GM20000 (cell line): ENCODE data around the gene AKAP14.
A peak's percentile ranks its signal among the peaks of the same experiment; 100 is the strongest.
"Not testable (repeated sequence)": the region's sequence is repeated elsewhere in the genome, so short reads cannot be mapped to it uniquely, and the experiment has no call there.

Experiments
- DNase-seq: peaks from one replicate; pipeline ENCODE4 v3.0.0; 2012; ENCODE audit warnings: low spot score
- TF ChIP-seq, protein P1 (sequence below): IDR thresholded peaks from 2 replicates; pipeline ENCODE4 v1.5.1; 2012; ENCODE audit warnings: mild to moderate bottlenecking, control low read depth; ENCODE audit errors: extremely low read depth, missing control alignments

The AKAP14 gene

DNA sequence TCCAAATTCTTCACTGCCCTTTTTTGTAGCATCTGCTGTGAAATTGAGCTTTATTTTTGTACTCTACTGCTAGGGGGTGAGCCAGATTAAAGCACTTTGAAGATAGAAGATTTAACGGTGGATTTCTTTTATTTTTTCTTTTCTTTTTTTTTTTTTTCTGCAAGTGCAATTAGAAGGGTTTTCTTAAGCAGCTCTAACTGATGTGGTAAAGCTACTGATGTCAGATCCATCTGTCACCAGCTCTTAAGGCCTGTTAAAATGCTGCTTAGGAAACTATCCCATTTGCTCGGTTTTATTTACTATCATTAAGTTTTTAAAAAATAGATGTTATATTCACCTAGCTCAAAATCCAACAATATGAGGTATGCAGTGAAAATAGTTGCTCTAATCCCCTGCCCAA, 17.0 kb upstream of the AKAP14 start:
- TF ChIP-seq, protein P1, sequence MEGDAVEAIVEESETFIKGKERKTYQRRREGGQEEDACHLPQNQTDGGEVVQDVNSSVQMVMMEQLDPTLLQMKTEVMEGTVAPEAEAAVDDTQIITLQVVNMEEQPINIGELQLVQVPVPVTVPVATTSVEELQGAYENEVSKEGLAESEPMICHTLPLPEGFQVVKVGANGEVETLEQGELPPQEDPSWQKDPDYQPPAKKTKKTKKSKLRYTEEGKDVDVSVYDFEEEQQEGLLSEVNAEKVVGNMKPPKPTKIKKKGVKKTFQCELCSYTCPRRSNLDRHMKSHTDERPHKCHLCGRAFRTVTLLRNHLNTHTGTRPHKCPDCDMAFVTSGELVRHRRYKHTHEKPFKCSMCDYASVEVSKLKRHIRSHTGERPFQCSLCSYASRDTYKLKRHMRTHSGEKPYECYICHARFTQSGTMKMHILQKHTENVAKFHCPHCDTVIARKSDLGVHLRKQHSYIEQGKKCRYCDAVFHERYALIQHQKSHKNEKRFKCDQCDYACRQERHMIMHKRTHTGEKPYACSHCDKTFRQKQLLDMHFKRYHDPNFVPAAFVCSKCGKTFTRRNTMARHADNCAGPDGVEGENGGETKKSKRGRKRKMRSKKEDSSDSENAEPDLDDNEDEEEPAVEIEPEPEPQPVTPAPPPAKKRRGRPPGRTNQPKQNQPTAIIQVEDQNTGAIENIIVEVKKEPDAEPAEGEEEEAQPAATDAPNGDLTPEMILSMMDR: no peak
- no peak for DNase-seq

DNA sequence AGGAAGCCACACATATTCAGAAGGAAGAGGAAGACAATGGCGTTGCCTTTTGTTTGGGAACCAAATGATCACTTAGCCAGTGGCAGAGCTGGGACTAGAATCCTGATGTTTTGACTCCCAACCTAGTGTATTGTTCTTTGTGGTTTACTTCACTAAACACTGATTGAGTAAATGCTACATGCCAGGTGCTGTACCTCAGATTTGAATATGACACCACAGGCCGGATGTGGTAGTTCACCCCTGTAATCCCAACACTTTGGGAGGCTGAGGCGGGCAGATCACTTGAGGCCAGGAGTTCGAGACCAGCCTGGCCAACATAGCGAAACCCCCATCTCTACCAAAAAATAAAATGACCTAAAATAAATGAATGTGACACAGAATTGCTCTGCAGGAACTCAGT, 15.6 kb upstream of the AKAP14 start:
- TF ChIP-seq, protein P1: no peak
- no peak for DNase-seq

DNA sequence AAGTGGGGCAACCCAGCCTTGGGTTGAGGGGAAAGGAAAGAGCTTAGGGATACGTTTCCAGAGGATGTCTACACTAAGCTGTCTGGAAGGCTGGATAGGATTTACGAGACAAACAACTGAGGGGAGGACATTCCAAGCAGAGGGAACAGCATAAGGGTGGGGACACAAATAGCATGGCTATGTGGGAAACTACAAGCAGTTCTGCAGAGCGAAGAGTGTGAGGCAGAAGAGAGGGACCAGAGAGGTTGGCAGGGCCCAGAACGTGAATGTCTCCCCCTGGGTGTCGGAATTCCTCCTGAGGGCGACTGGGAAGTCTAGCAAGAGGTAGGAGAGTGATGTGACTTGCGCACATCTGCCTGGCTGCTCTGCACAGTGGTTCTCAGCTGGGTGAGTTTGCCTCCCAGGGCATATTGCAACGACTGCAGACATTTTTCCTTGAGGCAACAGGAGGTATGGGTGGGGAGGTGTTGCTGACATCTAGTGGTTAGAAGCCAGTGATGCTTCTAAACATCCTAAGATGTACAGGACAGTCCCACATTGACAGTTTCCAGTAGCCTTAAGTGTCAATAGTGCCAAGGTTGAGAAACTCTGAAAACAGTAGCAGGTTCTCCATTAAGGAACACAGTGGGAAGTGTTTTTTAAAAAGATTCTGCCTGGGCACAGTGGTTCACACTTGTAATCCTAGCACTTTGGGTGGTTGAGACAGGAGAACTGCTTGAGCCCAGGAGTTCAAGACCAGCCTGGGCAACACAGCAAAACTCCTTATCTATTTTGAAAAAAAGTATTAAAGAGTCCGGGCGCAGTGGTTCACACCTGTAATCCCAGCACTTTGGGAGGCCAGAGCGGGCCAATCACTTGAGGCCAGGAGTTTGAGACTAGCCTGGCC, 14.9 kb upstream of the AKAP14 start:
- TF ChIP-seq, protein P1: peak; percentile 12
- peak; percentile 56 for DNase-seq

DNA sequence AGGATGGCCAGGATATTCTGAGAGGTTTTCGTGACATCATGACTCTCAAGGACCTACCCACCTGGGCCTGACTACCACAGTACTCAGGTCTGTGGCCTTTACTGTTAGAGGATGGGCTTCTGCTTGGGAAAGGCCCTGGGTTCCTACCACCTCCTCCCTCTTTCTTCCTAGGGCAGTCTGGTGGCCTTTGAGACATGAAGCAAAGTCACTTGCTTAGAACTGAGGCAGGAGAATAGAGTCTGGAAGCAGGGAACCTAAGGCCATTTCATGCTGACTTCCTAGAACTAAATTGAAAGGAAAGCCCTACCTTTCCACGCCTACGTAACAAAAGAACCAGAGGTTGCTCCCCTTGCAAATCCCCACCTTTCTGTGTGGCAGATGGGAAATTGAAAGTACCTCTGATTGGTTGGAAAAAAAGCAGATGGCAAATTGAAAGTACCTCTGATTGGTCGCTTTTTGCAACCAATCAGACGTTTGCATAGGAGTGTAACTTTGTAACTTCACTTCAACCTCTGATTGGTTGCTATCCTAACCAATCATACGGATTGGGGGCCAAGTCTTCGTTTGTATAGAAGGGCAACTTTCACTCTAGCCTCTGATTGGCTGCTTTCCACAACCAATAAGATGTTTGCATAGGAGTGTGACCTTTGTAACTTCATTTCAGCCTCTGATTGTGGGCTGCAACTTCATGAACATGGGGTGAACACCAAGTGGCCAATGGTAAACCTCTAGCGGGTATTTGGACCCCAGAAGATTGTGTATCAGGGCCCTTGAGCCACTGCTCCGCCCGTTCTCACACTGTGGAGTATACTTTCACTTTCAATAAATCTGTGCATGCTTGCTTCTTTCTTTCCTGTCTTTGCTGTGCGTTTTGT, 9.9 kb upstream of the AKAP14 start:
- DNase-seq: no peak
- TF ChIP-seq, protein P1: no peak

DNA sequence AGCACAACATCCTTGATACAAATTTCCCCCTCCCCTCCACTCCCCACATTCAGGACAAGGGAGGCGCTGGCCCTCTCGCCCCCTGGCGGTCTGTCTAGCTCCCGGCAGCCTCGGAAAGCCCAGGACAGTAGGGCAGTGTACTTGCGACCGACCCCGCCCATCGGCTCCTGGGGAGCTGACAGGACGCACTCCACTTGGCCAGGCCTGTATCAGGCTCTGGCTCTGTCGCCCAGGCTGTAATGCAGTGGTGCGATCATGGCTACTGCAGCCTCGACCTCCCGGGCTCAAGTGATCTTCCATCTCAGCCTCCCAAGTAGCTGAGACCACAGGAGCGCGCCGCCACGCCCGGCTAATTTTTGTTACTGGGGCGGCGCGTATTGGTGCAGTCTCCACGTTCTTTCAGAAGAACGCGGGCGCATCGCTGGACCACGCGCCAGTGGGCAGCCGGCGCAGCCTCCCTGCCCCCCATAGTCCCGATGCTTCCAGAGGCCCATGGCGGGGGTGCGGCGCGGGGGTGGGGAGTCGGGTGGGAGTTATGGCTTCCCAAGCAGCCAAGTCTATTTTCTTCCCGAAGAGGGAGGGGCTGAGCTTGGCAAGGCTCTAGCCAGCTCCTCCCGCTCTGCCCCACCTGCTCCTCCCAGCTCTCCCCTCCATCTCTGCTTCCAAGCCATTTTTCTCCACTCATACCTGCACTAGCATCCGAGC, 7.8 kb upstream of the AKAP14 start:
- TF ChIP-seq, protein P1: no peak
- DNase-seq: peak; percentile 63

DNA sequence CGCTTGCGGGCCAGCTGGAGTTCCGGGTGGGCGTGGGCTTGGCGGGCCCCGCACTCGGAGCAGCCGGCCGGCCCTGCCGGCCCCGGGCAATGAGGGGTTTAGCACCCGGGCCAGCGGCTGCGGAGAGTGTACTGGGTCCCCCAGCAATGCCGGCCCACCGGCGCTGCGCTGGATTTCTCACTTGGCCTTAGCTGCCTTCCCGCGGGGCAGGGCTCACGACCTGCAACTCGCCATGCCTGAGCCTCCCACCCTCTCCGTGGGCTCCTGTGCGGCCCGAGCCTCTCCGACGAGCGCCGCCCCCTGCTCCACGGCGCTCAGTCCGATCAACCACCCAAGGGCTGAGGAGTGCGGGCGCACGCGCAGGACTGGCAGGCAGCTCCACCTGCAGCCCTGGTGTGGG, 5.1 kb upstream of the AKAP14 start:
- DNase-seq: not testable (repeated sequence)

DNA sequence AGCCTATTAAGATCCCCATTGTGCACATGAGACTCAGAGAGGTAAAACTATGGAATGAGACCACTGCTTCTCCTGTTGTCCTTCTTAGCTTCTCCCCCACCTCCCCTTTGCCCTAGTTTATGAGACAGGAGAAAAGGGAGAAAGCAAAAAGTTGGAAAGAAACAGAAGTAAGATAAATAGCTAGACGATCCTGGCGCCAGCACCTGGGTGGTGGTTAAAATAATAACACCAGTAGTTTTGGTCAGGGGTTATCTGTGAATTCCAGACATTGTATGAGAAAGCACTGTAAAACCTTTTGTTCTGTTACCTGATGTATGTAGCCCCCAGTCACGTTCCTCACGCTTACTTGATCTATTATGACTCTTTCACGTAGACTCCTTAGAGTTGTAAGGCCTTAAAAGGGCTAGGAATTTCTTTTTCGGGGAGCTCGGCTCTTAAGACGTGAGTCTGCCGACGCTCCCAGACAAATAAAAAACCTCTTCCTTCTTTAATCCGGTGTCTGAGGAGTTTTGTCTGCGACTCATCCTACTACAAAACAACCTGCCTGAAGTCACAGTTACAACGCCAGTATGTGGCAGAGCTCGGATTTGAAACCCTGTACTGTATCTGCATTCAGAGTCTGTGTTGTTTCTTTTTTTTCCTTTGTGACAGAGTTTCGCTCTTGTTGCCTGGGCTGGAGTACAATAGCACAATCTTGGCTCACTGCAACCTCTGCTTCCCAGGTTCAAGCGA, 3.6 kb upstream of the AKAP14 start:
- not testable (repeated sequence) for DNase-seq
